Stimulated activated naive CD4-positive, alpha-beta T cell (primary cell): ENCODE data around the gene NT5C.

Source experiments
- DNase-seq, 6 experiments: peaks; one replicate each; lab custom pipeline; 2025; lab: John Stamatoyannopoulos, UW

Gene NT5C

GRCh38 chr17:75093548-75094158 is 37.9 kb downstream of the NT5C start:
- no peak for DNase-seq

- no peak for DNase-seq
These were observed 39.7 kb downstream of the NT5C start for GRCh38 chr17:75091855-75092327.

GRCh38 chr17:75090871-75091854 is 40.4 kb downstream of the NT5C start:
- DNase-seq = no peak

- DNase-seq = peak in 1 of 6 experiments; percentile 24
These were observed 42.8 kb downstream of the NT5C start for GRCh38 chr17:75088465-75089417.

- DNase-seq = peak; percentile 17 to 59 (median 34)
These were observed 43.7 kb downstream of the NT5C start, which contains the start of gene SLC16A5 for GRCh38 chr17:75087558-75088453. TSS of gene SLC16A5 (plus strand) at chr17:75087954. CDS start at chr17:75093637, 5,683 bp downstream.

GRCh38 chr17:75087182-75087557 is 44.4 kb downstream of the NT5C start:
- DNase-seq = no peak

- DNase-seq = no peak
These were observed 44.9 kb downstream of the NT5C start for GRCh38 chr17:75086496-75087181.

GRCh38 chr17:75084039-75084660 is 47.4 kb downstream of the NT5C start:
- DNase-seq = peak in 4 of 6 experiments; percentile 16 to 69 (median 62)

- DNase-seq = no peak
These were observed 48.9 kb downstream of the NT5C start for GRCh38 chr17:75082683-75083082.

GRCh38 chr17:75081611-75082540 is 49.7 kb downstream of the NT5C start:
- no peak for DNase-seq
